ENCODE measurements around the gene RAB30.
"Not testable (repeated sequence)": the region's sequence is repeated elsewhere in the genome, so short reads cannot be mapped to it uniquely, and the experiment has no call there.

The RAB30 gene

DNA sequence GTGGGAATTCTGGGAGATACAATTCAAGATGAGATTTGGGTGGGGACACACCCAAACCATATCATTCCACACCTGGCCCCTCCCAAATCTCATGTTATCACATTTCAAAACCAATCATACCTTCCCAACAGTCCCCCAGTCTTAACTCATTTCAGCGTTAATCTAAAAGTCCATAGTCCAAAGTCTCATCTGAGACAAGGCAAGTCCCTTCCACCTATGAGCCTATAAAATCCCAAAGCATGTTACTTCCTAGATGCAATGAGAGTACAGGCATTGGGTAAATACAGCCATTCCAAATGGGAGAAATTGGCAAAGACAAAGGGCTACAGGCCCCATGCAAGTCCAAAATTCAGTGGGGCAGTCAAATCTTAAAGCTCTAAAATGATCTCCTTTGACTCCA is 128.3 kb downstream of the RAB30 start:
- not testable (repeated sequence) for DNase-seq (ENCODE audit: low read depth in 2 of 2)

DNA sequence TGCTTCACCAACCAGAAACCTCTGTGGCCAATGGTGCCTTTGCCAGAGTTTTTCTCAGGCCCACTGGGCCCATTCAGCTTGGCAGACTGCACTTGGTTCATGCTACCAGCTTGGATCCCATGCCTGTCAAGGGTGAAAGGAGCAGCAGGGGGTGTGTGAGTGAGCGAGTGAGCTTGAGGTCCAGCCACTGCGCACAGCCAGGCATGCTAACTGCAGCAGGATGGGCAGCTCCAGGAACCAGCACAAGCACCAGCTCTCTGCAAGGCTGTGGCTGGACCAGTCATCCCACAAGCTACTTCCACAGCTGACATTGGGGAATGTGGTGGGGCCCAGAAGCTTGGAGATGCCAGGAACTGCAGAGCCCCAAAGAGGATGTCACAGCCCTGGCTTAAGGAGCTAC is 129.3 kb downstream of the RAB30 start:
- no peak for DNase-seq (ENCODE audit: low read depth in 2 of 2)

DNA sequence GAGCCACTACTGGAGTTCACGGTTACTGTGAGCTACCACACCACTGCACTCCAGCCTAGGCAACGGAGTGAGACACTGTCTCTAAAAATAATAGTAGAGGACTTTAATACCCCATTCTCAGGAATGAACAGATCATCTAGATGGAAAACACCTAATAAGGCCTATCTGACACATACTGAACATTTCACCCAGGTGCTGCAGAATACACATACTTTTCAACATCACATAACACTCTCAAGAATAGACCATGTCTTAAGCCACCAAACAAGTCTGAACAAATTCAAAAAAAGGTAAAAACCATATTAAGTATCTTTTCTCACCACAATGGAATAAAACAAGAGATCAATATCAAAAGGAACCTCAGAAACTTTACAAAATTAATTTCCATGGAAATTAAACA is 132.2 kb downstream of the RAB30 start:
- DNase-seq (ENCODE audit: low read depth in 2 of 2) = no peak

DNA sequence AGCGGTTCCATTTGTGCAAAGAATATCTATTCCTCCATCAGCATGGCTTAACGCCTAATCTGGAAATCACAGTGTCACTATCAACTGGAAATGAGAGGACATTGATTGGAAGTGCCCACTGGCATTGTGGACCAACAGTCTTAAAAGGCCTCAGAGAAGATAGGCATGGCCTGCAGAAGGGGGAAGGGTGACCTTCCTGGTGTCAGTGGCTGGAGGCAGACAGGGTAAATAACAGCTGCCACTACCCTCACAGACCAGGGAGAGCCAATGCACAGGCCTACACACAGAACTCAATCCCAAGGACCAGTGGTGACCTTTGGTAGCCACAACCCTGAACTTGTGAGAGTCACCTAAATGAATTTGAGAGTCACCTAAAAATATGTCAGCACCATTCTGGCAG is 134.1 kb downstream of the RAB30 start:
- DNase-seq (ENCODE audit: low read depth in 2 of 2) = no peak

DNA sequence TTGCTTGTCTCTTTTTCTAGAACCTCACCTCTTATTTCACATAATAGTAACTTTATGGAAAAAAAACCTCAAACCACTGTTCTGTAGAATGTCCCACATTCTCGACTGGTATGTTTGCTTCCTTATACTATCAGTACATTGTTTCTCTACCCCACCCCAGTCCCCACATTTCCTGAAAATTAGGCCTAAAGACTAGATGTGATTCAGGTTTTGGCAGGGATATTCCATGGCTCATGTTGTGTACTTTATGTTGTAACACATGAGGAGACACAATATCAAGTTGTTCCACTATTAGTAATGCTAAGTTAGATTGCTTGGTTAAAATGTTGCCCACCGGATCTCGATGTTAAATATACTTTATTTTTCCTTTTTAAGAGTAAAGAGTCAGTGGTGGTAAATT is 135.4 kb downstream of the RAB30 start:
- no peak for DNase-seq (ENCODE audit: low read depth in 2 of 2)

DNA sequence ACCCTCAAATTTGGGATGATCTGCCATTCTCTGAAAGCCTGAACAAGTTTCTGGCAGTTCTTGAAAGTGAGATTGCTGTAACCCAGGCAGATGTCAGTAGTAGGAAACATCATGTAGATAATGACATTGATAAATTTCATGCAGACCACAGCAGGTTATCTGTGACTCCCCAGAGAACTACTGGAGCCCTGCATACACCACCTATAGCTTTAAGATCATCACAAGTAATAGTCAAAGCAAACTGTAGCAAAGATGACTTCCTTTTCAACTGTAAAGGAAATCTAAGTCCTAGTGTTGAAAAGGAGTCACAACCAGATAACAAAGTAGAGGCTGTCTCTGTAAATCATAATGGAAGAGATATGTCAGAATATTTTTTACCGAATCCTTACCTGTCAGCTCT is 139.1 kb downstream of the RAB30 start:
- DNase-seq (ENCODE audit: low read depth in 2 of 2) = no peak

DNA sequence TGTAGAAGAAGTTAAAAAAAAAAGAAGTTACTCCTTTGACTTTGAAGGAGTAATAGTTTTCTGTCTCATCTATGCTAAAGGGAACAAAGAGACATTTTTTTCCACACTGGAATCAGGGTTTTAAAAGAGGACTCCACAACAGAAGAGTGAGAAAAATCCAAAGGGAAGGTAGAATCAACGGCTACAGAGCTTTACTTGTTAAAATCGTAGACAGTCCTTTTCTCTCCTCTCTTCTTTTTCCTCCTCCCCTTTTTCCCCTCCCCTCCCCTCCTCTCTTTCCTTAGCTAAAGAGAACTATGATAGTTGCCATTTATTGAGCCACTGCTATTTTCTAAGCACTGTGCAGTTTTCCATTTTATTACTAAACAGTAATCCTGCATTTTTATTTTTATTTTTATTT is 141.0 kb downstream of the RAB30 start:
- no peak for DNase-seq (ENCODE audit: low read depth in 2 of 2)

DNA sequence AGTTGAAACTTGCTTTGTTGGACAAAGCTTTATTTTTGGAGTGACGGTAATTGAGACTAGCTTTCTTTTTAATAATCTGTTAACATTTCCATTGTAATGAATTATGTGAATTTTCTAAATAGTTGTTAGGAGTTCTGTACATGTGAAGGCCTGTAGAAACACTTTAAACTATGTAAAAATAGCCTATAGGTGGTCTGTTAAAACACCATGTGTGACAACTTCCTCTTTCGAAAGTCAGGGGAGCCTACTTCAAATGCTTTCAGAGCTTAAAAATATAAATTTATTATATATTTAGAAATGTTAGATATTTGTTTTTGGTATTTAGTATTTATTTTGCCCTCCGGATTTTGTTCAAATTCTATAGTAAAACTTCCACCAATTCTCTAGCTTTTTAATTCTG is 141.5 kb downstream of the RAB30 start:
- no peak for DNase-seq (ENCODE audit: low read depth in 2 of 2)

DNA sequence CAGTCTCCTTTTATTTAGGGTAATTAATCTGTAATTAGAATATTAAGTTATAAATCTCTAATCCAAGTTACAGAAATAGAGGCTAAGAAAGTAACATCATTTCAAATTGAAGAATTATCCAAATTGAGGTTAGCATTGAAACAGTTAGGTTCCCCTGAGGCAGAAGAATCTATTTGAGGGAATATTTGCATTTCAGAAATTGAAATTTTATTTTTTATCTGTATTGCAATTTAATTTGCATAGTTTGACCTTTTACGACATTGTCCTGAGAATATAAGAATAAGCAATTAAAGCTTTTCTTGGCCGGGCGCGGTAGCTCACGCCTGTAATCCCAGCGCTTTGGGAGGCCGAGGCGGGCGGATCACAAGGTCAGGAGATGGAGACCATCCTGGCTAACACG is 142.6 kb downstream of the RAB30 start:
- no peak for DNase-seq (ENCODE audit: low read depth in 2 of 2)

DNA sequence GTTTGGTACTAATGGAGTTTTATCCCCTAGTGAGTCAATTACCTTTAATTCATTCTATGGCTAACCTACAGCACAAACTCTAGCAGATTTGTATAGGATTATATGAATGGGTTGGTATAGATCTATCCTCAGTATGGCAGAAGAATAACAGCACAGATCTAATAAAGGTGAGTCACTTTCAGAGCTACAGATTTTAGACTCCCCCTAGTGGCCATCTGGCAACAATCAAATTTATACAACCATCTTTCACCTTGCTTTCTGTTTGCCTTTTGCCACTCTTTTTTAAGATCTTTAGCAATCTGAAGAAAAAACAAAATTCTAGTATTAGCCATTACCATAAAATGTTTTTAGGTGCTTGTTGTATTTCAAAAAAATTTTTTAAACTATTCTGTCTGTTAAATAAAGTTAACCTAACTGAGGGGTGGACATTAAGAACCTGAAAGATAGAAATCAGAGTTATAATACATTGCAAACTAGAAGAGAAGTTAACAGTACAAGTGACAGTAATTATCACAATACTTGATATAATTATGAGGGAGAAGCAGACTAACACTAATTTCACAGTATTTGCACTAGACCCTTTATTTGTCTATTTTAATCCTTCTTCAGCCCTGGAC is 144.3 kb downstream of the RAB30 start:
- no peak for DNase-seq (ENCODE audit: low read depth in 2 of 2)

DNA sequence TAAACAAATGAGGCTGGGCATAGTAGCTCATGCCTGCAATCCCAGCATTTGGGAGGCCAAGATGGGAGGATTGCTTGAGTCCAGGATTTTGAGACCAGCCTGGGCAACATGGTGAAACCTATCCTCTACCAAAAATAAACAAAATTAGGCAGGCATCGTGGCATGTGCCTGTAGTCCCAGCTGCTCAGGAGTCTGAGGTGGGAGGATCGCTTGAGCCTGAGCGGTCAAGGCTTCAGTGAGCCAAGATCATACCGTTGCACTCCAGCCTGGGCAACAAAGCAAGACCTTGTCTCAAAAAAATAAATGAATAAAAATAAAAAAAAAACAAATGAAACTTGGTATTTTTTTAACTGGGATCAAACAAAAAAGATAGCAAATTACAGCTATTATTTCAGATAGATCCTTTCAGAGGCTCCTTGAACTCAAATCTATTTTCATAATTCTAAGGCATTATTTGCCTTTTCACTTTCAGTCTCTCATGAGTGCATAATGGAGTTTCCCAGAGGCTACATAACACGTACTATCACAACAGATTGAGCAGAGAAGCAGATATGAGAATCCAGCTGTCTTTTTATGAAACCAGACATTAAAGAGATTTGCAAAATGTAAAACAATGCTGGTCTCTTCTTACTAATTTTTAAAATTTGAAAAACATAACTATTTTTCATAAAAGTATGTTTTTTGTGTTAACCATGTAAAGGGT is 147.0 kb downstream of the RAB30 start:
- DNase-seq (ENCODE audit: low read depth in 2 of 2) = no peak

Data from stimulated activated CD8-positive, alpha-beta memory T cell treated with anti-CD3 and anti-CD28 coated beads, Interleukin-7, amount 100 ng/mL, for 1 hour (primary cell).